Measurements from ENCODE around the gene THAP8. TPM values are rescaled to one million over a fixed set of nuclear protein-coding genes. Genes with fewer than 3 reads are reported as not detected.

The THAP8 gene
- total and polyA plus RNA-seq, 2 of the 4 experiments (the other 2 are of a cell fraction), result 1.8 to 5.9 TPM

- dilution Hi-C loops (cut with HindIII; ENCODE audit: low sequenced_read_pairs, unreplicated experiment), result no loop called here
- H3K56ac ChIP-seq (ENCODE audit: extremely low read depth, insufficient read depth, low read length), result no peak overlapping the region
- H3K9me1 ChIP-seq (ENCODE audit: insufficient read depth, low read length), result no peaks in the 10 kb centered on the region; the same call in 1 of the 2 replicates
- no peak overlapping the region for H4K8ac ChIP-seq (ENCODE audit: low read depth in 2 of 2, low read length in 2 of 2)
- no peaks in the 10 kb centered on the region for H4K20me1 ChIP-seq (ENCODE audit: insufficient read depth, low read length)
- 88% methylated on average over 1 of the region's 10 CpGs; no CpG with 5 or more reads in 1 of the 2 experiments for WGBS, 2 experiments (ENCODE audit: extremely low coverage in 2 of 2, insufficient read length in 1 of 2)
- DNase-seq, result no peak
- H4K5ac ChIP-seq (ENCODE audit: low read depth, low read length), result no peak overlapping the region
- no peak overlapping the region for H3K4ac ChIP-seq (ENCODE audit: low read depth, low read length)
- CTCF ChIA-PET, result no interaction called here
- no peak overlapping the region for H2AK5ac ChIP-seq (ENCODE audit: low read depth, low read length)
- no peak overlapping the region for H3K4me2 ChIP-seq (ENCODE audit: low read depth, low read length)
- H2BK15ac ChIP-seq (ENCODE audit: low read depth, low read length), result no peak overlapping the region
- H3K27me3 ChIP-seq (ENCODE audit: control insufficient read depth, insufficient read depth, low read length), result peaks cover 12% of the 10 kb centered on the region; the same call in 1 of the 2 replicates
- H3K4me3 ChIP-seq (ENCODE audit: insufficient read depth, low read depth, low read length), result no peak overlapping the region
- POLR2A ChIA-PET (ENCODE audit: unreplicated experiment), result interaction anchor here (0.5 kb wide), 1 partner anchor 34 kb away, joined by 16 read pairs; no protein-coding TSS in a partner anchor
- in situ Hi-C loops (cut with MboI; ENCODE audit: low sequenced_read_pairs), result no loop called here
- H2AFZ ChIP-seq (replicated peaks; ENCODE audit: low read length, poor library complexity), result no peak overlapping the region
- H3K23ac ChIP-seq (ENCODE audit: low read depth, low read length), result no peak overlapping the region
- peaks cover 6 to 12% of the 10 kb centered on the region in 2 experiments; a peak in 3 of 4 replicates for H3K79me1 ChIP-seq (ENCODE audit: low read depth in 1 of 2, low read length in 2 of 2)
- H3K14ac ChIP-seq (replicated peaks; ENCODE audit: low read depth, low read length), result no peak overlapping the region
- H3K18ac ChIP-seq (ENCODE audit: low read depth, low read length), result no peak overlapping the region
- no peak overlapping the region for H2BK20ac ChIP-seq (ENCODE audit: low read depth, low read length)
- no peak overlapping the region for H3K27ac ChIP-seq (ENCODE audit: insufficient read depth, low read length)
- H3K9me3 ChIP-seq (ENCODE audit: control insufficient read depth, insufficient read depth, low read length), result peaks cover 5% of the 10 kb centered on the region
- intact Hi-C loops (cut with micrococcal nuclease), result no loop called here
- H3K4me1 ChIP-seq (ENCODE audit: control insufficient read depth, insufficient read depth, low read length), result no peaks in the 10 kb centered on the region
- no peak overlapping the region for H3K9ac ChIP-seq (ENCODE audit: low read depth, low read length)
- peak overlapping the region; percentile 33 for H2AK9ac ChIP-seq (replicated peaks; ENCODE audit: low read depth, low read length, poor library complexity)
- H2BK5ac ChIP-seq (ENCODE audit: low read depth, low read length, poor library complexity, severe bottlenecking), result no peak overlapping the region
- H2BK120ac ChIP-seq (ENCODE audit: low read depth, low read length), result no peak overlapping the region
- no peak overlapping the region for H4K91ac ChIP-seq (ENCODE audit: insufficient read depth, low read depth, low read length)
- ATAC-seq (ENCODE audit: low read depth), result no peak
- no TSS peak for BruUV-seq (replicated peaks)
- no peaks in the 10 kb centered on the region for H3K36me3 ChIP-seq (ENCODE audit: control insufficient read depth, insufficient read depth, low read length)
- TF ChIP-seq RCOR1 (IDR thresholded peaks at IDR 0.05; ENCODE audit: insufficient replicate concordance, low read length) (no peak), MAFK (IDR thresholded peaks at IDR 0.05; ENCODE audit: low read depth, low read length) (no peak), MXI1 (IDR thresholded peaks at IDR 0.05; ENCODE audit: borderline replicate concordance, low read depth, low read length) (no peak), FOS (IDR thresholded peaks at IDR 0.05; ENCODE audit: low read depth, low read length) (no peak), NFE2L2 (IDR thresholded peaks at IDR 0.05; ENCODE audit: low read depth, low read length) (no peak), RFX5 (IDR thresholded peaks at IDR 0.05; ENCODE audit: low read depth, low read length) (no peak), CTCF (conservative IDR thresholded peaks at IDR 0.05; ENCODE audit: low read depth, low read length) (no peak), POLR2A (IDR thresholded peaks at IDR 0.05; ENCODE audit: low read depth, low read length) (no peak), USF2 (IDR thresholded peaks at IDR 0.05; ENCODE audit: low read depth, low read length) (no peak), CHD1 (IDR thresholded peaks at IDR 0.05; ENCODE audit: low read depth, low read length) (no peak), RAD21 (IDR thresholded peaks at IDR 0.05; ENCODE audit: low read length) (no peak), SMC3 (IDR thresholded peaks at IDR 0.05; ENCODE audit: low read depth, low read length) (no peak), MAZ (IDR thresholded peaks at IDR 0.05; ENCODE audit: borderline replicate concordance, low read depth, low read length) (no peak), BHLHE40 (IDR thresholded peaks at IDR 0.05; ENCODE audit: low read depth, low read length) (no peak), CEBPB (IDR thresholded peaks at IDR 0.05; ENCODE audit: low read depth, low read length) (no peak)
Observed at GRCh38 chr19:35990771-35991730, 63.0 kb downstream of the THAP8 start.
